Lower lobe of right lung (tissue), 2 donors: ENCODE results near the gene ST3GAL6. TPM values are rescaled to one million over a fixed set of nuclear protein-coding genes. Genes with fewer than 3 reads are reported as not detected.

ENCODE experiments used
- ATAC-seq, 2 donors: fragments of 200-7000 bp; cut with Tn5 transposase; one replicate each; pipeline ENCODE4 v1.9.1; 2020 to 2022; ENCODE audit warnings: mild to moderate bottlenecking in 2 of 2, moderate library complexity in 2 of 2
- DNase-seq: peaks from one replicate; pipeline ENCODE4 v3.0.0-alpha.2; 2020
- H3K27ac ChIP-seq: fragments of 200-600 bp; one replicate; pipeline ENCODE4 v1.8.0; 2022
- H3K27me3 ChIP-seq: fragments of 200-600 bp; one replicate; pipeline ENCODE4 v1.8.0; 2022; ENCODE audit warnings: low read depth
- H3K36me3 ChIP-seq: fragments of 200-600 bp; one replicate; pipeline ENCODE4 v1.8.0; 2022; ENCODE audit warnings: mild to moderate bottlenecking
- H3K4me1 ChIP-seq: fragments of 200-600 bp; one replicate; pipeline ENCODE4 v1.8.0; 2022
- H3K4me3 ChIP-seq: fragments of 200-600 bp; one replicate; pipeline ENCODE4 v1.8.0; 2022; ENCODE audit warnings: mild to moderate bottlenecking
- H3K9me3 ChIP-seq: fragments of 200-600 bp; one replicate; pipeline ENCODE4 v1.8.0; 2022
- intact Hi-C: fragments of 100-400 bp; cut with DNase I; formaldehyde crosslinking; loops from one replicate; pipeline ENCODE4 v1.11.0; 2022
- total RNA-seq: library from RNA; stranded (reverse); fragmentation: NEBNext Ultra II Directional; extraction: Animal tissue kit (Norgen Biotek cat#: 25700); gene quantifications from one replicate; pipeline ENCODE4 v1.2.1, GENCODE V29; 2021
- TF ChIP-seq, protein P1 (sequence below): fragments of 200-600 bp; IDR thresholded peaks from one replicate; pipeline ENCODE4 v1.8.0; 2022; ENCODE audit warnings: antibody characterized with exemption, mild to moderate bottlenecking
- donor health status: DM: no; HTN: yes; CAD: no; lungs with severe emphysema.

The ST3GAL6 gene
- total RNA-seq, 1 donor from 2014 or later, result 42.4 TPM

DNA sequence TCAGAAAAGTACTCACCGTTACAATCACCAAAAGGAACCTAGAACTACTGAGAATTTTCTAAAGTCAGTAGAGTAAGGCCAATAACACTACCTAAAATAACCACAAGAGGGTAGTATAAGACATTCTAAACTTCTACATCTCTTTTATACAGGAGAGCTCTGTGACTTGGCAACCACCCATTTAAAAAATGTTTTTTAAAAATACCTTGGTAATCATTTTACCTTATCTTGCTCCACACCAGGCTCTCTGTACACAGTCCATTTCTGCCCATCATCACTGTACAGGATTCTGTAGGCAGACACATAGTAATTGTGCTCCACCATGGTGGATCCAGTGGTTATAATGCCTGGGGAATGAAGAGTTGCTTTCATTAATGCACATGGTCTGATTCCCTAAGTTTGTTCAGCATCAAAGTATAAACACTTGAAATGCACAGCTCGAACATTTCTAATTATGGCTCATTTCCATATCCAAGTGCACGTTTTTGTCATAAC lies 54.5 kb downstream of the ST3GAL6 start:
- DNase-seq, result no peak
- no peak overlapping the region for H3K4me3 ChIP-seq
- TF ChIP-seq, protein P1, sequence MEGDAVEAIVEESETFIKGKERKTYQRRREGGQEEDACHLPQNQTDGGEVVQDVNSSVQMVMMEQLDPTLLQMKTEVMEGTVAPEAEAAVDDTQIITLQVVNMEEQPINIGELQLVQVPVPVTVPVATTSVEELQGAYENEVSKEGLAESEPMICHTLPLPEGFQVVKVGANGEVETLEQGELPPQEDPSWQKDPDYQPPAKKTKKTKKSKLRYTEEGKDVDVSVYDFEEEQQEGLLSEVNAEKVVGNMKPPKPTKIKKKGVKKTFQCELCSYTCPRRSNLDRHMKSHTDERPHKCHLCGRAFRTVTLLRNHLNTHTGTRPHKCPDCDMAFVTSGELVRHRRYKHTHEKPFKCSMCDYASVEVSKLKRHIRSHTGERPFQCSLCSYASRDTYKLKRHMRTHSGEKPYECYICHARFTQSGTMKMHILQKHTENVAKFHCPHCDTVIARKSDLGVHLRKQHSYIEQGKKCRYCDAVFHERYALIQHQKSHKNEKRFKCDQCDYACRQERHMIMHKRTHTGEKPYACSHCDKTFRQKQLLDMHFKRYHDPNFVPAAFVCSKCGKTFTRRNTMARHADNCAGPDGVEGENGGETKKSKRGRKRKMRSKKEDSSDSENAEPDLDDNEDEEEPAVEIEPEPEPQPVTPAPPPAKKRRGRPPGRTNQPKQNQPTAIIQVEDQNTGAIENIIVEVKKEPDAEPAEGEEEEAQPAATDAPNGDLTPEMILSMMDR, result peak; percentile 76
- ATAC-seq, result peak; percentile 82 to 83
- no peaks in the 10 kb centered on the region for H3K4me1 ChIP-seq
- peaks cover 27% of the 10 kb centered on the region for H3K36me3 ChIP-seq
- H3K9me3 ChIP-seq, result no peaks in the 10 kb centered on the region
- no peak overlapping the region for H3K27ac ChIP-seq
- H3K27me3 ChIP-seq, result no peaks in the 10 kb centered on the region
- intact Hi-C loops, result loop anchor here (5.0 to 10.0 kb wide), 2 partner anchors 175 to 223 kb away; partner anchors contain the start of gene CPOX

DNA sequence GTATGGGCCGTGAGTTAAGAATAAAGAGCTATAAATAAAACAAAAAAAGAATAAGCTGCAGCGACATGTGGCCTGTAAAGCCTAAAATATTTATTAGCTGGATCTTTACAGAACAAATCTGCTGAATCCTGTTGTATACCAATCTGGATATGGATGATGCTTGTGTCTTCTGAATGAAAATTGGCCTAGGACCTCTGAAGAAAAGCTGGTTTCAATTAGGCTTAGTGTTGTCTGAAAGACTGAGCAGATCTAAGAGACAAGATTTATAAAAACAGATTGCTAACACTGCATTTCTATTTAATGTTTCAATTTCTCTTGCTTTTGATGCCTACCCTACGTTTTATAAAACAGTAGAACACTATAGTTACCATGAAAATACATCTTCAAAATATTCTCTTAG lies 57.9 kb downstream of the ST3GAL6 start:
- ATAC-seq, result no peak

DNA sequence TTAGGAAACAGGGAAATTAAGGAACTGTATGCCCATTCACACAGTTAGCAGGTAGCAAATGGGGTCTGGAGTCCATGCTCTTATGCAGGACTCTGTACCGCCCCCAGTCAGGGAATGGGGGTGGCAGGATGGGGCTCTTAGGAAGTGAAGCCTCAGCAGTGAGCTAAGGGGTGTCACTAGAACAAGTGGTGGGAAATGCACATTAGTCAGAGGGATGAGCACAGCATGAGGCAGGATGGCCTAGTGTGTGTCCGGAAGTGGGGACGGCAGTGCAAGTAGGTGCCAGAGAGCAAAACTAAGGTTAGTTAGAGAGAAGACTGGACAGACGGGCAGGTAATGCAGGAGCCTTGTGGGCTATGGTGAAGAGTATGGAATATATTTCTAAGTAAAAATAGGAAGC lies 60.7 kb downstream of the ST3GAL6 start:
- DNase-seq, result no peak
- intact Hi-C loops, result no loop called here
- H3K27me3 ChIP-seq, result no peaks in the 10 kb centered on the region

More for the DNA sequence above, 57.9 kb downstream of the ST3GAL6 start:
- intact Hi-C loops, result no loop called here
- Histone ChIP-seq H3K9me3 (no peaks in the 10 kb centered on the region), H3K4me1 (no peaks in the 10 kb centered on the region), H3K4me3 (no peak overlapping the region), H3K36me3 (peaks cover 22% of the 10 kb centered on the region), H3K27ac (no peak overlapping the region), H3K27me3 (no peaks in the 10 kb centered on the region)
- no peak for DNase-seq
- TF ChIP-seq, protein P1, result no peak

DNA sequence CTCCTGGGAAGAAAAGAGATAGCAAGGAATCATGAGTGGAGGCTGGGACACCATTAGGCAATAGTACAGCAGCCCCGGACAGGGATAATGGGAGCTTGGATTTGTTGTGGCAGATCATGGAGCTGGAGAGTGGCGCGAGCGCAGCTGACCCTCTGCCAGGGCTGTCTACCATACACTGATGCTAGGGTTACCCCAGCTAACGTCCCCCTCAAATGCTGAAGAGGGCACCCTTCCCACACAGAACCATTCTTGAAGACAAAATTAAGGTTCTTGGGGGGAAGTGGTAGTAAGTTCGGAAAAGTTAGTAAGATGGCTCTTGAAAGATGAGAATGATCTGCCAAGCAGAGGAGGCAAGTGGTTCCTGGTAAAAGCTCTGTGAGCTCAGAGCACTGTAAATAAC lies 61.1 kb downstream of the ST3GAL6 start:
- H3K4me3 ChIP-seq, result no peak overlapping the region
- H3K36me3 ChIP-seq, result peaks cover 5% of the 10 kb centered on the region
- TF ChIP-seq, protein P1, result no peak
- H3K9me3 ChIP-seq, result no peaks in the 10 kb centered on the region
- H3K4me1 ChIP-seq, result no peaks in the 10 kb centered on the region
- H3K27me3 ChIP-seq, result no peaks in the 10 kb centered on the region
- H3K27ac ChIP-seq, result no peak overlapping the region
- ATAC-seq (no peak), DNase-seq (no peak)
- intact Hi-C loops, result no loop called here

More for the DNA sequence above, 60.7 kb downstream of the ST3GAL6 start:
- Histone ChIP-seq H3K36me3 (peaks cover 5% of the 10 kb centered on the region), H3K27ac (no peak overlapping the region), H3K9me3 (no peaks in the 10 kb centered on the region), H3K4me3 (no peak overlapping the region), H3K4me1 (no peaks in the 10 kb centered on the region)
- ATAC-seq, result no peak
- TF ChIP-seq, protein P1, result no peak

DNA sequence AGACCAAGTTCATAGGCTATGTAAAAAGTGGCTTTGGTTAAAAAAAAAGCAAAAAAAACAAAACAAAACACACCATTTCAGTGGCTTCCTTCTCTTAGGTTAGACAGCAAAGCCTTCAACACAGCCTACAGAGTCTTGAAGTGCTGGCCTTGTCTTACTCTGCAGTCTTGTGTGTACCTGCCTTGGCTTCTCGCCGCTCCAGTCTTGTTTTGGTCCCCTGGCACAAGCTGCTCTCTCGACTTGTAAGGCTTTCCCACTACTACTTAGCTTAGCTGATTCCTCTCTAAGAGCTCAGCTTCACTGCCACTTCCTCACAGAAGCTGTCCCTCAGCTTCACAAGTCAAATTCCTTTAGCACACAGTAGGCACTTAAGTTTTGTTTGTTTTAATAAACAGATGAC lies 63.0 kb downstream of the ST3GAL6 start:
- Histone ChIP-seq H3K9me3 (no peaks in the 10 kb centered on the region), H3K36me3 (peaks cover 2% of the 10 kb centered on the region), H3K4me3 (no peak overlapping the region), H3K27me3 (no peaks in the 10 kb centered on the region), H3K27ac (no peak overlapping the region), H3K4me1 (no peaks in the 10 kb centered on the region)
- TF ChIP-seq, protein P1, result no peak
- DNase-seq (no peak), ATAC-seq (peak in 1 of 2 donors; percentile 45)
- intact Hi-C loops, result no loop called here
